ENCODE results near the gene GPR137B.

- TF ChIP-seq RCOR1 (IDR thresholded peaks at IDR 0.05; ENCODE audit: borderline replicate concordance in 1 of 2, low read depth in 2 of 2, low read length in 2 of 2) (no peak), MTA1 (IDR thresholded peaks at IDR 0.05; ENCODE audit: borderline replicate concordance) (no peak), RAD21 (CRISPR knock-in tag; conservative IDR thresholded peaks at IDR 0.05 in 1 of 2, IDR thresholded peaks at IDR 0.05 in 1 of 2) (no peak), MIER1 (IDR thresholded peaks at IDR 0.05; ENCODE audit: low read depth) (no peak), TFE3 (CRISPR knock-in tag; IDR thresholded peaks at IDR 0.05) (no peak), ZFP30 (CRISPR knock-in tag; IDR thresholded peaks at IDR 0.05; ENCODE audit: borderline replicate concordance) (no peak), SRSF9 (IDR thresholded peaks at IDR 0.05; ENCODE audit: borderline replicate concordance, low read depth, low read length) (no peak), ZNF184 (CRISPR knock-in tag; IDR thresholded peaks at IDR 0.05) (no peak), CHAMP1 (IDR thresholded peaks at IDR 0.05) (no peak), ETS2 (tag; IDR thresholded peaks at IDR 0.05; ENCODE audit: borderline replicate concordance, poor library complexity, severe bottlenecking) (no peak)
- TF ChIP-seq, protein P1, sequence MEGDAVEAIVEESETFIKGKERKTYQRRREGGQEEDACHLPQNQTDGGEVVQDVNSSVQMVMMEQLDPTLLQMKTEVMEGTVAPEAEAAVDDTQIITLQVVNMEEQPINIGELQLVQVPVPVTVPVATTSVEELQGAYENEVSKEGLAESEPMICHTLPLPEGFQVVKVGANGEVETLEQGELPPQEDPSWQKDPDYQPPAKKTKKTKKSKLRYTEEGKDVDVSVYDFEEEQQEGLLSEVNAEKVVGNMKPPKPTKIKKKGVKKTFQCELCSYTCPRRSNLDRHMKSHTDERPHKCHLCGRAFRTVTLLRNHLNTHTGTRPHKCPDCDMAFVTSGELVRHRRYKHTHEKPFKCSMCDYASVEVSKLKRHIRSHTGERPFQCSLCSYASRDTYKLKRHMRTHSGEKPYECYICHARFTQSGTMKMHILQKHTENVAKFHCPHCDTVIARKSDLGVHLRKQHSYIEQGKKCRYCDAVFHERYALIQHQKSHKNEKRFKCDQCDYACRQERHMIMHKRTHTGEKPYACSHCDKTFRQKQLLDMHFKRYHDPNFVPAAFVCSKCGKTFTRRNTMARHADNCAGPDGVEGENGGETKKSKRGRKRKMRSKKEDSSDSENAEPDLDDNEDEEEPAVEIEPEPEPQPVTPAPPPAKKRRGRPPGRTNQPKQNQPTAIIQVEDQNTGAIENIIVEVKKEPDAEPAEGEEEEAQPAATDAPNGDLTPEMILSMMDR (IDR thresholded peaks at IDR 0.05 in 2 of 3, conservative IDR thresholded peaks at IDR 0.05 in 1 of 3; ENCODE audit: insufficient read depth in 2 of 3, low read depth in 1 of 3, low read length in 3 of 3): no peak
Measured at GRCh38 chr1:236154126-236154525, 11.8 kb downstream of the GPR137B start.

All from K562 (cell line).